BLaER1 (cell line): ENCODE measurements around the gene TAF11.

ENCODE experiments used
- H3K27ac ChIP-seq: shearing (Covaris generic); formaldehyde crosslinking; 2 replicates; pipeline ENCODE4 v1.8.1; 2022
- H3K27me3 ChIP-seq: shearing (Covaris generic); formaldehyde crosslinking; 2 replicates; pipeline ENCODE4 v1.8.1; 2022
- H3K36me3 ChIP-seq: shearing (Covaris generic); formaldehyde crosslinking; 2 replicates; pipeline ENCODE4 v1.8.1; 2022
- H3K4me1 ChIP-seq: shearing (Covaris generic); formaldehyde crosslinking; 2 replicates; pipeline ENCODE4 v1.8.1; 2022
- H3K4me2 ChIP-seq: shearing (Covaris generic); formaldehyde crosslinking; 2 replicates; pipeline ENCODE4 v1.8.1; 2022
- H3K4me3 ChIP-seq: shearing (Covaris generic); formaldehyde crosslinking; 2 replicates; pipeline ENCODE4 v1.8.1; 2022
- H3K9ac ChIP-seq: shearing (Covaris generic); formaldehyde crosslinking; 2 replicates; pipeline ENCODE4 v1.8.1; 2022
- H3K9me3 ChIP-seq: shearing (Covaris generic); formaldehyde crosslinking; 2 replicates; pipeline ENCODE4 v1.8.1; 2022
- H4K20me1 ChIP-seq: shearing (Covaris generic); formaldehyde crosslinking; 2 replicates; pipeline ENCODE4 v1.8.1; 2022
- Cebpa-rat ChIP-seq: shearing (Covaris generic); IDR thresholded peaks from 2 replicates; pipeline ENCODE4 v1.8.1; 2022

TAF11 gene

GRCh38 chr6:34875292-34876213 is 12.3 kb downstream of the TAF11 start:
- no peaks in the 10 kb centered on the region for H3K27me3 ChIP-seq
- H3K9ac ChIP-seq: no peak overlapping the region
- peaks cover 99% of the 10 kb centered on the region for H3K36me3 ChIP-seq
- TF ChIP-seq Cebpa-rat: no peak
- peaks cover 27% of the 10 kb centered on the region; the same call in 1 of the 2 replicates for H4K20me1 ChIP-seq
- H3K27ac ChIP-seq: no peak overlapping the region
- no peak overlapping the region for H3K4me2 ChIP-seq
- no peak overlapping the region for H3K4me3 ChIP-seq
- no peaks in the 10 kb centered on the region for H3K9me3 ChIP-seq
- H3K4me1 ChIP-seq: no peaks in the 10 kb centered on the region

- H4K20me1 ChIP-seq: peaks cover 21% of the 10 kb centered on the region; the same call in 1 of the 2 replicates
- peaks cover 100% of the 10 kb centered on the region for H3K36me3 ChIP-seq
These were observed 15.5 kb downstream of the TAF11 start for GRCh38 chr6:34872332-34872731.

DNA sequence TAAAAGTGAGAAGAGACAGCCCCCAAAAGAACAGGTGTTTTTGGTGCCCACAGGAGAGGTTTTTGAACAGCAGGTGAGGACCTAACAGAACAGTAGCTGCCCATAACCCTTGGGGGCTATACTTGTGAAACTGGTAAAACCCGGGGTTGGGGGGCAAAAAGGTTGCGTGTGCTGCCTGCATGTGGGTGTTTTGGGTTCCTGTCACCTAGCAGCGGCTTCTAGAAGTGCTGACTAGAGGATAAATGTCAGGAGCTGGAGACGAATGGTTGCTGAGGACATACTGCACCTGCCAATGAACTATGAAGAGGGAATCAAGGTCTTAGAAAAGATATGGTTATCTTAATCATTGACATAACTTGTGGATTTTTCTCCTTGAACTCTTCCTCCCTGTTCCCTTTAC is 16.0 kb downstream of the TAF11 start:
- H3K4me2 ChIP-seq: no peak overlapping the region
- H3K27me3 ChIP-seq: no peaks in the 10 kb centered on the region
- no peaks in the 10 kb centered on the region for H3K9me3 ChIP-seq
- peaks cover 21% of the 10 kb centered on the region; the same call in 1 of the 2 replicates for H4K20me1 ChIP-seq
- no peak for TF ChIP-seq Cebpa-rat
- H3K27ac ChIP-seq: no peak overlapping the region
- no peak overlapping the region for H3K4me3 ChIP-seq
- H3K36me3 ChIP-seq: peaks cover 99% of the 10 kb centered on the region
- no peaks in the 10 kb centered on the region for H3K4me1 ChIP-seq
- no peak overlapping the region for H3K9ac ChIP-seq

More at GRCh38 chr6:34872332-34872731, 15.5 kb downstream of the TAF11 start:
- Histone ChIP-seq H3K4me1 (no peaks in the 10 kb centered on the region), H3K4me3 (no peak overlapping the region), H3K27ac (no peak overlapping the region), H3K4me2 (no peak overlapping the region), H3K9ac (no peak overlapping the region), H3K9me3 (no peaks in the 10 kb centered on the region), H3K27me3 (no peaks in the 10 kb centered on the region)
- TF ChIP-seq Cebpa-rat: no peak

DNA sequence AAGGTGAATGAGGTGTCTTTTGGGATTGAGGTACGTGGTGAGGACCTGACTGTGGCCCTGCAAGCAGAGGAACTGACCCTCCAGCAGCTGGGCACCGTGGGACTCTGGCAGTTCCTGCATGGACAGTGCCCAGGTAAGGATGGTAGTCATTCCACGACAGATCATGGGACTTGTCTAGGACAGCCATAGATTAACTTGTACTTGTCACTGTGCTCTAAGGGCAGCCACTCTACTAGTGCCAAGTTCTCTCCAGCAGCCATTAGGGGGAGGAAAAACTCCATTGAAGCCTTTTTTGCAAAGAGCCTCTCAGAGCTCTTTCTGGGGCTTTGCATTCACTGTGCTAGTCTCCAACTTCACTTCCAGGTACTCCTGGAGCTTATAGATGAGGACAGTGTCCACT is 20.4 kb downstream of the TAF11 start:
- peaks cover 91% of the 10 kb centered on the region for H3K36me3 ChIP-seq

GRCh38 chr6:34866509-34866908 is 21.3 kb downstream of the TAF11 start:
- no peak overlapping the region for H3K27ac ChIP-seq
- H3K4me1 ChIP-seq: no peaks in the 10 kb centered on the region
- TF ChIP-seq Cebpa-rat: no peak
- H3K9me3 ChIP-seq: no peaks in the 10 kb centered on the region
- H3K27me3 ChIP-seq: no peaks in the 10 kb centered on the region
- no peak overlapping the region for H3K9ac ChIP-seq
- H4K20me1 ChIP-seq: peaks cover 7% of the 10 kb centered on the region; the same call in 1 of the 2 replicates
- H3K4me2 ChIP-seq: no peak overlapping the region
- H3K36me3 ChIP-seq: peaks cover 89% of the 10 kb centered on the region
- no peak overlapping the region for H3K4me3 ChIP-seq

More for the DNA sequence above, 20.4 kb downstream of the TAF11 start:
- no peak for TF ChIP-seq Cebpa-rat
- Histone ChIP-seq H3K4me1 (no peaks in the 10 kb centered on the region), H3K4me2 (no peak overlapping the region), H3K9ac (no peak overlapping the region), H3K27me3 (no peaks in the 10 kb centered on the region), H3K27ac (no peak overlapping the region), H4K20me1 (peaks cover 10% of the 10 kb centered on the region), H3K9me3 (no peaks in the 10 kb centered on the region), H3K4me3 (no peak overlapping the region)

DNA sequence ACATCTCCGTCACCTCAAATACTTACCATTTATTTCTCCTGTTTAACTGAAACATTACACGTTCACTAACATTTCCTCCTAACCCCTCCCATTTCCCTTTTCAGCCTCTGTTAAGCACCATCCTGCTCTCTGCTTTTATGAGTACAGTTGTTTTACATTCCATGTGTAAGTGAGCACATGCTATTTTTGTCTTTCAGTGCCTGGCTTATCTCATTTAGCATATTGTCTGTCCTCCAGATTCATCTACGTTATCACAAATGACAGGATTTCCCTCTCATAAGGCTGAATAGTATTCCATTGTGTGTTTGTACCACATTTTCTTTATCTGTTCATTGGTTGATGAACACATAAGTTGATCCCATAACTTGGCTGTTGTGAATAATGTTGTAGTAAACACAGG is 22.7 kb downstream of the TAF11 start:
- no peak overlapping the region for H3K4me3 ChIP-seq
- H3K9me3 ChIP-seq: no peaks in the 10 kb centered on the region
- H3K4me1 ChIP-seq: no peaks in the 10 kb centered on the region
- H3K27ac ChIP-seq: no peak overlapping the region
- peaks cover 7% of the 10 kb centered on the region; the same call in 1 of the 2 replicates for H4K20me1 ChIP-seq
- no peak overlapping the region for H3K4me2 ChIP-seq
- H3K27me3 ChIP-seq: no peaks in the 10 kb centered on the region
- H3K36me3 ChIP-seq: peaks cover 89% of the 10 kb centered on the region
- no peak for TF ChIP-seq Cebpa-rat
- no peak overlapping the region for H3K9ac ChIP-seq

- H3K4me1 ChIP-seq: no peaks in the 10 kb centered on the region
- no peak overlapping the region for H3K27ac ChIP-seq
- H4K20me1 ChIP-seq: peaks cover 7% of the 10 kb centered on the region; the same call in 1 of the 2 replicates
- no peak overlapping the region for H3K4me3 ChIP-seq
- TF ChIP-seq Cebpa-rat: no peak
- peaks cover 89% of the 10 kb centered on the region for H3K36me3 ChIP-seq
- H3K9ac ChIP-seq: no peak overlapping the region
- H3K4me2 ChIP-seq: no peak overlapping the region
- no peaks in the 10 kb centered on the region for H3K9me3 ChIP-seq
- H3K27me3 ChIP-seq: no peaks in the 10 kb centered on the region
These were observed 23.8 kb downstream of the TAF11 start for GRCh38 chr6:34864007-34864406.

- TF ChIP-seq Cebpa-rat: no peak
- H3K4me3 ChIP-seq: no peak overlapping the region
- no peaks in the 10 kb centered on the region for H3K4me1 ChIP-seq
- H3K36me3 ChIP-seq: peaks cover 95% of the 10 kb centered on the region
- no peaks in the 10 kb centered on the region for H3K9me3 ChIP-seq
- no peaks in the 10 kb centered on the region for H3K27me3 ChIP-seq
- no peak overlapping the region for H3K4me2 ChIP-seq
- peaks cover 7% of the 10 kb centered on the region; the same call in 1 of the 2 replicates for H4K20me1 ChIP-seq
- no peak overlapping the region for H3K9ac ChIP-seq
- H3K27ac ChIP-seq: no peak overlapping the region
These were observed 27.1 kb downstream of the TAF11 start for GRCh38 chr6:34860776-34861175.

DNA sequence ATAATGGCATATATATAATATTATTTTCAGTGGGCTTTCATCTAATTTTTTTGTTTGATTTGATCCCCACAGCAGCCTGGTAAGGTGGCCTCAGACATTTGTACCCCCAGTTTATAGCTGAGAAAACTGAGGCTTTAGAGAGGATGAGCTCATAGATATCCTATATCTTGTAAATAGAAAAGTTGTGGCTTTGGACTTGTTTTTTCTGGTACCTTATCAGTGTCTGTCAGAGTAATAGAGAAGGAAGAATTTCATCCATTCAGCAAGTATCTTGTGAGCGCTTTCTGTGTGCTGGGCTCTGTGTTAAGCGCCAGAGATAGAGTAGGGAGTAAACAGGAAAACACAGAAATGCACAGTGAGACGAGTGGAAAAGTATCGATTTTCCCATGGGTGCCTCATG is 27.9 kb downstream of the TAF11 start:
- Histone ChIP-seq H3K4me2 (no peak overlapping the region), H3K4me1 (no peaks in the 10 kb centered on the region), H4K20me1 (peaks cover 6% of the 10 kb centered on the region; the same call in 1 of the 2 replicates), H3K4me3 (no peak overlapping the region), H3K9me3 (no peaks in the 10 kb centered on the region), H3K36me3 (peaks cover 98% of the 10 kb centered on the region), H3K27me3 (no peaks in the 10 kb centered on the region), H3K9ac (no peak overlapping the region), H3K27ac (no peak overlapping the region)
- TF ChIP-seq Cebpa-rat: no peak

- Histone ChIP-seq H3K4me2 (no peak overlapping the region), H3K36me3 (peaks cover 90% of the 10 kb centered on the region), H3K9ac (no peak overlapping the region), H3K4me3 (no peak overlapping the region), H3K27me3 (no peaks in the 10 kb centered on the region), H4K20me1 (no peaks in the 10 kb centered on the region), H3K4me1 (no peaks in the 10 kb centered on the region), H3K27ac (no peak overlapping the region), H3K9me3 (no peaks in the 10 kb centered on the region)
- no peak for TF ChIP-seq Cebpa-rat
These were observed 29.2 kb downstream of the TAF11 start for GRCh38 chr6:34858681-34859080.
